WERI-Rb-1 (cell line): Measurements from ENCODE around the gene NECTIN1.

Experiments used
- DNase-seq: peaks from one replicate; pipeline ENCODE4 v3.0.0-alpha.2; 2020
- H3K27ac ChIP-seq: fragments of 250-450 bp; sonication (Bioruptor Pico); 2 replicates; pipeline ENCODE4 v1.5.1; 2020; ENCODE audit warnings: mild to moderate bottlenecking, moderate library complexity
- H3K27me3 ChIP-seq: fragments of 250-450 bp; sonication (Bioruptor Pico); 2 replicates; pipeline ENCODE4 v1.5.1; 2021; ENCODE audit warnings: mild to moderate bottlenecking, low read depth, moderate library complexity; ENCODE audit not compliant: insufficient read depth, severe bottlenecking
- H3K36me3 ChIP-seq: fragments of 250-450 bp; sonication (Bioruptor Pico); 2 replicates; pipeline ENCODE4 v1.5.1; 2020; ENCODE audit warnings: mild to moderate bottlenecking, moderate library complexity
- H3K4me3 ChIP-seq: 2 replicates; pipeline ENCODE4 v1.5.1; 2011; ENCODE audit warnings: low read depth, mild to moderate bottlenecking, control low read depth, low read length
- H3K9me3 ChIP-seq: fragments of 250-450 bp; sonication (Bioruptor Pico); 2 replicates; pipeline ENCODE4 v1.5.1; 2021; ENCODE audit warnings: mild to moderate bottlenecking, moderate library complexity; ENCODE audit not compliant: severe bottlenecking
- TF ChIP-seq, protein P1 (sequence below): IDR thresholded peaks from 2 replicates; pipeline ENCODE4 v1.5.1; 2011; ENCODE audit warnings: low read depth, mild to moderate bottlenecking, control low read depth, inconsistent platforms, low read length

The NECTIN1 gene

GRCh38 chr11:119647254-119647653 is 81.7 kb downstream of the NECTIN1 start:
- no peak for DNase-seq
- no peaks in the 10 kb centered on the region for H3K9me3 ChIP-seq
- TF ChIP-seq, protein P1, sequence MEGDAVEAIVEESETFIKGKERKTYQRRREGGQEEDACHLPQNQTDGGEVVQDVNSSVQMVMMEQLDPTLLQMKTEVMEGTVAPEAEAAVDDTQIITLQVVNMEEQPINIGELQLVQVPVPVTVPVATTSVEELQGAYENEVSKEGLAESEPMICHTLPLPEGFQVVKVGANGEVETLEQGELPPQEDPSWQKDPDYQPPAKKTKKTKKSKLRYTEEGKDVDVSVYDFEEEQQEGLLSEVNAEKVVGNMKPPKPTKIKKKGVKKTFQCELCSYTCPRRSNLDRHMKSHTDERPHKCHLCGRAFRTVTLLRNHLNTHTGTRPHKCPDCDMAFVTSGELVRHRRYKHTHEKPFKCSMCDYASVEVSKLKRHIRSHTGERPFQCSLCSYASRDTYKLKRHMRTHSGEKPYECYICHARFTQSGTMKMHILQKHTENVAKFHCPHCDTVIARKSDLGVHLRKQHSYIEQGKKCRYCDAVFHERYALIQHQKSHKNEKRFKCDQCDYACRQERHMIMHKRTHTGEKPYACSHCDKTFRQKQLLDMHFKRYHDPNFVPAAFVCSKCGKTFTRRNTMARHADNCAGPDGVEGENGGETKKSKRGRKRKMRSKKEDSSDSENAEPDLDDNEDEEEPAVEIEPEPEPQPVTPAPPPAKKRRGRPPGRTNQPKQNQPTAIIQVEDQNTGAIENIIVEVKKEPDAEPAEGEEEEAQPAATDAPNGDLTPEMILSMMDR = no peak
- H3K36me3 ChIP-seq = no peaks in the 10 kb centered on the region
- no peaks in the 10 kb centered on the region for H3K27me3 ChIP-seq
- H3K4me3 ChIP-seq = no peak overlapping the region
- no peak overlapping the region for H3K27ac ChIP-seq

DNA sequence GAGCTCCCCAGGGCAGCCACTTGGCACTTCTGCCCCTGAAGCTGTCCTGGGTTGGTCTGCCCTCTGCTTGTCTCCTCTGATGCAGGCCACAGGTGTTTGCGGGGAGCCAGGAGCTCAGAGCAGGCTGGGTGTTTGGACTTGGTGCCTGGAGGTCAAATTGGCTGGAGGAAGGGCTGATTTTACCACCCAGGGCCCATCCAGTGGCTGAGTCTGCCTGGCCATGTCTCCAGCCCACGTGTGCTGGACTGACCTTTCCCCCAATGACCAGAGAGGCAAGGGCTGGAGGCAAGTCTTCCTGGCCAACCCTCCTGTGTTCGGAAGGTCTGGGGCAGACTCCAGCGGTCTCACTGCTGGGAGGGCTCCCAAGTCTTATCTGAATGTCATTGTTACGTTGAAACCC is 84.0 kb downstream of the NECTIN1 start:
- no peaks in the 10 kb centered on the region for H3K27me3 ChIP-seq
- no peaks in the 10 kb centered on the region for H3K36me3 ChIP-seq
- no peak overlapping the region for H3K4me3 ChIP-seq
- H3K27ac ChIP-seq = no peak overlapping the region
- TF ChIP-seq, protein P1 = no peak
- DNase-seq = no peak
- H3K9me3 ChIP-seq = no peaks in the 10 kb centered on the region

- no peaks in the 10 kb centered on the region for H3K9me3 ChIP-seq
- no peak for DNase-seq
- no peak overlapping the region for H3K4me3 ChIP-seq
- no peaks in the 10 kb centered on the region for H3K27me3 ChIP-seq
- TF ChIP-seq, protein P1 = no peak
- no peak overlapping the region for H3K27ac ChIP-seq
- H3K36me3 ChIP-seq = no peaks in the 10 kb centered on the region
Measured at GRCh38 chr11:119644502-119644901, 84.5 kb downstream of the NECTIN1 start.

GRCh38 chr11:119643876-119644225 is 85.1 kb downstream of the NECTIN1 start:
- no peak for DNase-seq
- no peaks in the 10 kb centered on the region for H3K9me3 ChIP-seq
- no peaks in the 10 kb centered on the region for H3K36me3 ChIP-seq
- no peak overlapping the region for H3K27ac ChIP-seq
- no peaks in the 10 kb centered on the region for H3K27me3 ChIP-seq
- TF ChIP-seq, protein P1 = no peak
- H3K4me3 ChIP-seq = no peak overlapping the region

GRCh38 chr11:119643212-119643875 is 85.7 kb downstream of the NECTIN1 start:
- TF ChIP-seq, protein P1 = no peak
- H3K4me3 ChIP-seq = no peak overlapping the region
- no peaks in the 10 kb centered on the region for H3K27me3 ChIP-seq
- H3K36me3 ChIP-seq = no peaks in the 10 kb centered on the region
- no peak for DNase-seq
- H3K9me3 ChIP-seq = no peaks in the 10 kb centered on the region
- no peak overlapping the region for H3K27ac ChIP-seq

DNA sequence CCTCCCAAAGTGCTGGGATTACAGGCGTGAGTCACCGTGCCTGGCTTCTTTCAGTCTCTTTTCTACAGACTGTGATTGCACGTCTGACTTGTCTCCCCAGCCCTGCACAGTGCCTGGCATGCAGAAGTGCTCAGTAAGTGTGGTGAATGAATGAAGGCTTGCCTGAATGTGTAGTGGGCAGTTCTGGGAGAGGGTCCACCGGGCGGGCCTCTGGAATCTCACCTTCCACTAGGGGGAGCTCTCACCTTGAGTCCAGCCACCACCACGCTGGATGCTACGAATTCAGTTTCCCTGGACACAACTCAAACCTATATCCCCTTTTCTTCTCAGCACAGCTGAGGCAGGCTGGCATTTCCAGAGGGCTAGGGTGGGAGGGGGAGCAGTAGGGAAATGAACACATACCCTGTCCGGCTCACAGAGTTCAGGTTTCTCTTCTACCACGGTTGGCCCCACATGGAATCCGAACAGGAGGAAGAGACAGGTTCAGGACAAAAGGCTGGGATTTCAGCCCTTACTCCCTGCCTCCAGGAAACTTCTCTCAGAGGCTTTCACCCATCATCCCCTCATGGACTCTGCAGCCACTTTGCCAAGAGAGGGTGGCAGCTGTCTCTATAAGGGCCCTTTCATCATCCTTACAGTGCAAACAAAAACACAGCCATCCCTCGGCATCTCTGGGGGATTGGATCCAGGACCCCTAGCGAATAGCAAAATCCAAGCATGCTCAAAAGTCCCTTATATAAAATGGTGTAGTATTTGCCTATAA is 86.8 kb downstream of the NECTIN1 start:
- H3K9me3 ChIP-seq = no peaks in the 10 kb centered on the region
- TF ChIP-seq, protein P1 = peak; percentile 80
- DNase-seq = no peak
- no peaks in the 10 kb centered on the region for H3K27me3 ChIP-seq
- H3K27ac ChIP-seq = no peak overlapping the region
- no peak overlapping the region for H3K4me3 ChIP-seq
- H3K36me3 ChIP-seq = no peaks in the 10 kb centered on the region
